K562 (cell line): Measurements from ENCODE around the gene TCOF1. TPM values are rescaled to one million over a fixed set of nuclear protein-coding genes. Genes with fewer than 3 reads are reported as not detected.

Experiments
- CHD4 ChIP-seq: fragments of 200-600 bp; sonication (generic); IDR thresholded peaks from 3 replicates; pipeline ENCODE4 v1.6.1; 2012; ENCODE audit warnings: low read depth, mild to moderate bottlenecking, mixed read lengths, low read length, inconsistent platforms; ENCODE audit not compliant: insufficient read depth, insufficient replicate concordance, poor library complexity, severe bottlenecking
- MAFF ChIP-seq: IDR thresholded peaks from 2 replicates; pipeline ENCODE4 v1.6.1; 2012; ENCODE audit warnings: low read length, improper control_type of control experiment
- MEIS2 ChIP-seq: fragments of 450-650 bp; IDR thresholded peaks from 2 replicates; pipeline ENCODE4 v1.6.1; 2014; ENCODE audit warnings: mild to moderate bottlenecking; ENCODE audit not compliant: partially characterized antibody
- STAG1 ChIP-seq: sonication (generic); formaldehyde crosslinking; IDR thresholded peaks from 2 replicates; pipeline ENCODE4 v1.5.0; 2020; ENCODE audit warnings: missing genetic modification reagents, borderline replicate concordance
- WHSC1 ChIP-seq: IDR thresholded peaks from one replicate; pipeline ENCODE4 v1.6.1; 2012; ENCODE audit warnings: low read length, control low read depth, inconsistent platforms
- ZNF12 ChIP-seq: sonication (generic); formaldehyde crosslinking; IDR thresholded peaks from 2 replicates; pipeline ENCODE4 v1.4.0; 2020; ENCODE audit warnings: mild to moderate bottlenecking, missing genetic modification reagents
- ZNF586 ChIP-seq: fragments of 450-650 bp; formaldehyde crosslinking; conservative IDR thresholded peaks from 2 replicates; pipeline ENCODE4 v1.4.0; 2020; ENCODE audit warnings: mild to moderate bottlenecking, moderate library complexity
- ZSCAN29 ChIP-seq: fragments of 450-650 bp; IDR thresholded peaks from 2 replicates; pipeline ENCODE4 v1.6.1; 2017
- polyA plus RNA-seq, 8 experiments: library from polyadenylated mRNA; depleted of rRNA in 4 of 8; stranded (reverse) in 5 of 8; unstranded in 3 of 8; fragments of >200 nt; fragmentation: Nextera tagmentation in 2 of 8; fragmentation: Illumina TruSeq in 1 of 8; extraction: Ambion mirVana in 2 of 8; extraction: Trizol in 1 of 8; gene quantifications; 2 replicates each; pipeline versions ENCODE4 v1.2.1 to v1.2.3, GENCODE V29; 2011 to 2014; ENCODE audit warnings: inconsistent platforms in 1 of 8, missing spikeins in 1 of 8
- total RNA-seq, 7 experiments: library from RNA; depleted of rRNA in 6 of 7; stranded (reverse); fragments of >200 nt in 6 of 7; fragmentation: Illumina TruSeq in 2 of 7; extraction: Trizol in 2 of 7; gene quantifications; 2 replicates each; pipeline versions ENCODE4 v1.2.1 to v1.2.3, GENCODE V29; 2011 to 2021; ENCODE audit warnings: low replicate concordance in 1 of 7
- TF ChIP-seq, protein P1 (sequence below): fragments of 250-450 bp; sonication (Bioruptor Pico); IDR thresholded peaks from 2 replicates; pipeline ENCODE4 v1.5.0; 2022; ENCODE audit warnings: mild to moderate bottlenecking
- TF ChIP-seq, protein P2 (sequence below): fragments of 250-450 bp; sonication (Bioruptor Pico); IDR thresholded peaks from 2 replicates; pipeline ENCODE4 v1.5.0; 2021
- TF ChIP-seq, protein P3 (sequence below): fragments of 250-450 bp; sonication (Bioruptor Pico); IDR thresholded peaks from 2 replicates; pipeline ENCODE4 v1.5.1; 2021; ENCODE audit warnings: mild to moderate bottlenecking

TCOF1 gene
- total and polyA plus RNA-seq, 9 of the 15 experiments (the other 6 are each of a cell fraction or from before 2014, with no cell fraction given), result 9.8 to 134 (median 61.7) TPM

DNA sequence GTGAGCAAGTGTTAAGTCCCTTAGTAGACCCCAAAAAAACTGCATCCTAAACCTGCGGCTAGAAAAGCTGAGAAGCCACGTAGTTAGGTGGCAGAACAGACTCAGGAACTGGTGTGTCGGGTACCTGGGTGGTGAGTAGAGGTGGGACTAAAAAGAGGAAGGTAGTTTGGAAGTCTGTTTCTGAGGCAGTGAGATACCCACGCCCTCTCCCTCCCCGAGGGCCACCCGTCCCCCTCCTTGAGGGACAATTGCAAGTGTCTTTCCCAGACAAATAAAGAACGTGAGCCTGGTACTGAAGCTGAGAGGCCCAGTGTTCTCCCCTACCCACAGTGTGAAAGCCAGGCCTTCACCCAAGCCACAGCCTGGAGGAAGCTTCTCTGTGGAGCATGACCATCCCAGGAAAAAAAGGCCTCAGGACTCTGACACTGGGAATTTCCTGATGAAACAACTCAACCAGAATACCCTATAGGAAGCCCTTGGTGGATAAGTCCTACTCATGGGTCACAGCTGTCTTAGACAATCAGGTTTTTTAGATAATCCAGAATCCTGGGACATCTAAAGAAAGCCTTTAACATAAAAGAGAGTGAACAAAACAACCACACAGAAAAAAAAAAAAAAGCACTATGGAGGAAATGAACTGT is 62.3 kb downstream of the TCOF1 start (continued):
- TF ChIP-seq, protein P1, sequence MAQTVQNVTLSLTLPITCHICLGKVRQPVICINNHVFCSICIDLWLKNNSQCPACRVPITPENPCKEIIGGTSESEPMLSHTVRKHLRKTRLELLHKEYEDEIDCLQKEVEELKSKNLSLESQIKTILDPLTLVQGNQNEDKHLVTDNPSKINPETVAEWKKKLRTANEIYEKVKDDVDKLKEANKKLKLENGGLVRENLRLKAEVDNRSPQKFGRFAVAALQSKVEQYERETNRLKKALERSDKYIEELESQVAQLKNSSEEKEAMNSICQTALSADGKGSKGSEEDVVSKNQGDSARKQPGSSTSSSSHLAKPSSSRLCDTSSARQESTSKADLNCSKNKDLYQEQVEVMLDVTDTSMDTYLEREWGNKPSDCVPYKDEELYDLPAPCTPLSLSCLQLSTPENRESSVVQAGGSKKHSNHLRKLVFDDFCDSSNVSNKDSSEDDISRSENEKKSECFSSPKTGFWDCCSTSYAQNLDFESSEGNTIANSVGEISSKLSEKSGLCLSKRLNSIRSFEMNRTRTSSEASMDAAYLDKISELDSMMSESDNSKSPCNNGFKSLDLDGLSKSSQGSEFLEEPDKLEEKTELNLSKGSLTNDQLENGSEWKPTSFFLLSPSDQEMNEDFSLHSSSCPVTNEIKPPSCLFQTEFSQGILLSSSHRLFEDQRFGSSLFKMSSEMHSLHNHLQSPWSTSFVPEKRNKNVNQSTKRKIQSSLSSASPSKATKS, result no peak
- no peak for TF ChIP-seq MEIS2
- no peak for TF ChIP-seq ZNF12 (CRISPR knock-in tag)
- TF ChIP-seq CHD4, result no peak
- TF ChIP-seq ZSCAN29, result no peak
- no peak for TF ChIP-seq MAFF
- TF ChIP-seq STAG1 (CRISPR knock-in tag), result no peak
- TF ChIP-seq WHSC1, result no peak
- TF ChIP-seq, protein P2, sequence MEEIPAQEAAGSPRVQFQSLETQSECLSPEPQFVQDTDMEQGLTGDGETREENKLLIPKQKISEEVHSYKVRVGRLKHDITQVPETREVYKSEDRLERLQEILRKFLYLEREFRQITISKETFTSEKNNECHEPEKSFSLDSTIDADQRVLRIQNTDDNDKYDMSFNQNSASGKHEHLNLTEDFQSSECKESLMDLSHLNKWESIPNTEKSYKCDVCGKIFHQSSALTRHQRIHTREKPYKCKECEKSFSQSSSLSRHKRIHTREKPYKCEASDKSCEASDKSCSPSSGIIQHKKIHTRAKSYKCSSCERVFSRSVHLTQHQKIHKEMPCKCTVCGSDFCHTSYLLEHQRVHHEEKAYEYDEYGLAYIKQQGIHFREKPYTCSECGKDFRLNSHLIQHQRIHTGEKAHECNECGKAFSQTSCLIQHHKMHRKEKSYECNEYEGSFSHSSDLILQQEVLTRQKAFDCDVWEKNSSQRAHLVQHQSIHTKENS (CRISPR knock-in tag), result no peak
- TF ChIP-seq ZNF586 (CRISPR knock-in tag), result no peak
- TF ChIP-seq, protein P3, sequence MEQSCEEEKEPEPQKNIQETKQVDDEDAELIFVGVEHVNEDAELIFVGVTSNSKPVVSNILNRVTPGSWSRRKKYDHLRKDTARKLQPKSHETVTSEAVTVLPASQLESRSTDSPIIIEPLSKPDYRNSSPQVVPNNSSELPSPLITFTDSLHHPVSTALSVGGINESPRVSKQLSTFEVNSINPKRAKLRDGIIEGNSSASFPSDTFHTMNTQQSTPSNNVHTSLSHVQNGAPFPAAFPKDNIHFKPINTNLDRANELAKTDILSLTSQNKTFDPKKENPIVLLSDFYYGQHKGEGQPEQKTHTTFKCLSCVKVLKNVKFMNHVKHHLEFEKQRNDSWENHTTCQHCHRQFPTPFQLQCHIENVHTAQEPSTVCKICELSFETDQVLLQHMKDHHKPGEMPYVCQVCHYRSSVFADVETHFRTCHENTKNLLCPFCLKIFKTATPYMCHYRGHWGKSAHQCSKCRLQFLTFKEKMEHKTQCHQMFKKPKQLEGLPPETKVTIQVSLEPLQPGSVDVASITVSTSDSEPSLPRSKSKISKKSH (CRISPR knock-in tag), result no peak
